ENCODE data around the gene C2orf80. TPM values are rescaled to one million over a fixed set of nuclear protein-coding genes. Genes with fewer than 3 reads are reported as not detected.

C2orf80 gene
- polyA plus RNA-seq, 1 of the 3 experiments (the other 2 are of a cell fraction): not detected

DNA sequence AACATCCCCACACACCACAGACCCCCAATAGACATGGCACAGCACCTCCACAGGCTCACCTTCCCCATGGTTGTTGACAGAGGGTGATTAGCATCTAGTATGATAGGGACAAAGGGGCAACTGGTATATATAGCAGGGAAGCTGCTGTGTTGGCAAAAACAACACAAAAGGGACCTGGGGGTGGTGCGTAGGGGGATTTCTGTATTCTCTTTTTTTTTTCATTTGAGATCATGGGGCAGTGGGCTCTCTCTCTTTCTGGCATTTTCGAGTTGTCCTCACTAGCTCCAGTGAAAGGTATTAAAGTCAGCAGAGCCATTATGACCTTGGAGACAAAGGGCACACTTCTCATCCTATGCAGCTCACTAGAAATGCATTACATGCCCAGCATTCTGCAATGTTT lies 26.3 kb downstream of the C2orf80 start, which contains the start of gene CRYGA (continued):
- TF ChIP-seq CTCF (IDR thresholded peaks at IDR 0.05) (no peak), RCOR1 (IDR thresholded peaks at IDR 0.05; ENCODE audit: low read length) (no peak), SMC3 (IDR thresholded peaks at IDR 0.05; ENCODE audit: low read depth, low read length) (no peak)

GRCh38 chr2:208156439-208156838 lies 33.4 kb downstream of the C2orf80 start:
- Histone ChIP-seq H4K20me1 (ENCODE audit: insufficient read depth) (no peaks in the 10 kb centered on the region), H3K27me3 (ENCODE audit: insufficient read depth) (no peaks in the 10 kb centered on the region), H3K4me3 (ENCODE audit: low read depth in 2 of 2, low read length in 1 of 2) (no peak overlapping the region), H3K9ac (no peak overlapping the region), H2AFZ (ENCODE audit: low read depth) (no peak overlapping the region), H3K9me3 (no peaks in the 10 kb centered on the region), H3K27ac (ENCODE audit: low read depth in 2 of 2, low read length in 1 of 2) (no peak overlapping the region), H3F3A (replicated peaks; ENCODE audit: insufficient read depth) (no peaks in the 10 kb centered on the region), H3K79me2 (ENCODE audit: insufficient read depth) (no peaks in the 10 kb centered on the region), H3K36me3 (replicated peaks in 1 of 2; ENCODE audit: control insufficient read depth in 1 of 2, insufficient read depth in 2 of 2, low read length in 1 of 2) (no peaks in the 10 kb centered on the region), H3K4me2 (no peak overlapping the region), H3K4me1 (ENCODE audit: control insufficient read depth in 1 of 2, insufficient read depth in 2 of 2, low read depth in 1 of 2, low read length in 1 of 2) (no peaks in the 10 kb centered on the region), H3K9me2 (no peaks in the 10 kb centered on the region)
- no peak for TF ChIP-seq CTCF (IDR thresholded peaks at IDR 0.05)
- TF ChIP-seq USF2 (IDR thresholded peaks at IDR 0.05; ENCODE audit: borderline replicate concordance, low read depth, low read length): no peak
- no peak for TF ChIP-seq NFIC (IDR thresholded peaks at IDR 0.05; ENCODE audit: borderline replicate concordance)
- no peak for TF ChIP-seq JUND (IDR thresholded peaks at IDR 0.05)
- TF ChIP-seq MEF2A (IDR thresholded peaks at IDR 0.05; ENCODE audit: borderline replicate concordance, low read depth): no peak
- TF ChIP-seq EP300 (IDR thresholded peaks at IDR 0.05; ENCODE audit: borderline replicate concordance in 1 of 2, low read depth in 1 of 2, low read length in 1 of 2): no peak
- no peak for TF ChIP-seq YY1 (IDR thresholded peaks at IDR 0.05; ENCODE audit: low read depth)
- no peak for TF ChIP-seq RFX5 (IDR thresholded peaks at IDR 0.05; ENCODE audit: low read length)
- no peak for TF ChIP-seq ELF1 (IDR thresholded peaks at IDR 0.05)
- no peak for TF ChIP-seq RXRA (IDR thresholded peaks at IDR 0.05; ENCODE audit: borderline replicate concordance, low read depth)
- no peak for TF ChIP-seq RAD21 (IDR thresholded peaks at IDR 0.05; ENCODE audit: low read length)
- no peak for TF ChIP-seq NRF1 (IDR thresholded peaks at IDR 0.05; ENCODE audit: low read depth, low read length)
- POLR2A ChIA-PET: no interaction called here
- WGBS (ENCODE audit: low lambda C conversion rate): 38% methylated on average over 2 of the region's 2 CpGs
- DNase-seq: no peak
- CTCF ChIA-PET: interaction anchor here (0.8 to 2.5 kb wide), 4 partner anchors 9 to 97 kb away, joined by 3 to 14 read pairs (median 4); no protein-coding TSS in a partner anchor
